HG03060 (cell line): ENCODE results near the gene ABCD1.
"Not testable (repeated sequence)": the region's sequence is repeated elsewhere in the genome, so short reads cannot be mapped to it uniquely, and the experiment has no call there.

Experiments used
- ATAC-seq: cut with Tn5 transposase; IDR thresholded peaks from one replicate; pipeline ENCODE4 v1.9.1; 2021; ENCODE audit warnings: low read depth, moderate number of reproducible peaks; ENCODE audit not compliant: unreplicated experiment

ABCD1 gene

GRCh38 chrX:153693216-153694086, 31.2 kb upstream of the ABCD1 start:
- no peak for ATAC-seq

- not testable (repeated sequence) for ATAC-seq
Measured at GRCh38 chrX:153694256-153694655, 30.4 kb upstream of the ABCD1 start.

- ATAC-seq, result no peak
Measured at GRCh38 chrX:153694687-153695270, 29.9 kb upstream of the ABCD1 start.

GRCh38 chrX:153696100-153696499, 28.6 kb upstream of the ABCD1 start:
- ATAC-seq, result no peak

GRCh38 chrX:153696538-153696937, 28.1 kb upstream of the ABCD1 start:
- not testable (repeated sequence) for ATAC-seq

- ATAC-seq, result not testable (repeated sequence)
Measured at GRCh38 chrX:153696986-153697722, 27.5 kb upstream of the ABCD1 start.

GRCh38 chrX:153697924-153698865, 26.5 kb upstream of the ABCD1 start:
- no peak for ATAC-seq

GRCh38 chrX:153699210-153699783, 25.4 kb upstream of the ABCD1 start:
- not testable (repeated sequence) for ATAC-seq

- ATAC-seq, result not testable (repeated sequence)
Measured at GRCh38 chrX:153699784-153700371, 24.8 kb upstream of the ABCD1 start.

- no peak for ATAC-seq
Measured at GRCh38 chrX:153700376-153700945, 24.2 kb upstream of the ABCD1 start.

- no peak for ATAC-seq
Measured at GRCh38 chrX:153700967-153701366, 23.7 kb upstream of the ABCD1 start.

GRCh38 chrX:153701706-153702105, 22.9 kb upstream of the ABCD1 start:
- no peak for ATAC-seq

- ATAC-seq, result no peak
Measured at GRCh38 chrX:153702336-153703035, 22.2 kb upstream of the ABCD1 start.

- no peak for ATAC-seq
Measured at GRCh38 chrX:153703036-153703370, 21.7 kb upstream of the ABCD1 start.

GRCh38 chrX:153704021-153704526, 20.6 kb upstream of the ABCD1 start:
- no peak for ATAC-seq

- ATAC-seq, result not testable (repeated sequence)
Measured at GRCh38 chrX:153704631-153705402, 19.8 kb upstream of the ABCD1 start.

- ATAC-seq, result not testable (repeated sequence)
Measured at GRCh38 chrX:153705403-153706060, 19.1 kb upstream of the ABCD1 start.
